GM21737 (cell line): ENCODE measurements around the gene UQCRQ.

ENCODE experiments used
- ATAC-seq: cut with Tn5 transposase; IDR thresholded peaks from one replicate; pipeline ENCODE4 v1.9.1; 2021; ENCODE audit warnings: mild to moderate bottlenecking, moderate library complexity; ENCODE audit not compliant: unreplicated experiment

UQCRQ gene

DNA sequence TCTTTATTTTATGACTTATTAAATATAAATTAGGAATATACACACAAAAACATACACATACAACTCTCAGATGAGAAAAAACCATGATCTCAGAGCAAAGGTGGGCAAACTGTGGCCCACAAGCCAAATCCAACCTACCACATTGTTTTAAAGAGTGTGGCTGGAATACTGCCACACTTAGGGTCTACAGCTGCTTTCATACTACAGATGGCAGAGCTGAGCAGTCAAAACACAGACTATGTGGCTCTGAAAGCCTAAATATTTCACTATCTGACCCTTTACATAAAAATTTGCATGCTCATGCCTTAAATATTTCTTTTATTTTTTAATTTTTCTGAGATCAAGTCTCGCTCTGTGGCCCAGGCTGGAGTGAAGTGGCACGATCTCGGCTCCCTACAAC lies 35.3 kb downstream of the UQCRQ start:
- no peak for ATAC-seq

DNA sequence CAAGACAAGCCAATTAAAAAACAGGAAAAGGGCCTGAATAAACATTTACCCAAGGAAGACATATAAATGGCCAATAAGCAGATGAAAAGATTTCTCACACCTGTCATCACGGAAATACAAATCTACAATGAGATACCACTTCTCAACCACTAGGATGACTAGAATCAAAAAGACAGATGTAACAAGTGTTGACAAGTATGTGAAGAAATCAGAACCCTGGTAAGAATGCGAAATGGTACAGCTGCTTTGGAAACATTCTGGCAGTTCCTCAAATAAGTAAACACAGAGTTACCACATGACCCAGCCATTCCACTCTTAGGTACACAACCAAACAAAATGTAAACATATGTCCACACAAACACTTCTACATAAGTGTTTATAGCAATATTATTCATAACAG lies 39.5 kb downstream of the UQCRQ start:
- no peak for ATAC-seq

DNA sequence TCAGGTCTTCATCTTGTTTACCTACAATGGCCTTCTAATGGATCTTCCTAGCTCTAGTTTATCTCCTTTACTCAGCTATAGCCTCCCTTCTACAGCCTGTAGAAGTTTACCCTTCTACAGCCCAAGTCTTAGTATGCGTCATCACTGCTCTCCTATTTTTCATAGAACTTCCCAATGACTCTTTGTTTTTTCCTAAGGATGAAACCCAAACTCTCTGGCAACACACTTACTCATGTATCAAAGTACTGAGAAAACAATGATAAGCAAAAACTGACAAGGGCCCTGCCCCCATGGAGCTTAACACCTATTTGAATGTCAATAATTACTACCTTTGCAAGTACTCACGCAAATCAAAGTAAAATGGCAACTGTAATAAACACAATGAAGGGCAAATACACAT lies 40.7 kb downstream of the UQCRQ start:
- ATAC-seq = no peak

DNA sequence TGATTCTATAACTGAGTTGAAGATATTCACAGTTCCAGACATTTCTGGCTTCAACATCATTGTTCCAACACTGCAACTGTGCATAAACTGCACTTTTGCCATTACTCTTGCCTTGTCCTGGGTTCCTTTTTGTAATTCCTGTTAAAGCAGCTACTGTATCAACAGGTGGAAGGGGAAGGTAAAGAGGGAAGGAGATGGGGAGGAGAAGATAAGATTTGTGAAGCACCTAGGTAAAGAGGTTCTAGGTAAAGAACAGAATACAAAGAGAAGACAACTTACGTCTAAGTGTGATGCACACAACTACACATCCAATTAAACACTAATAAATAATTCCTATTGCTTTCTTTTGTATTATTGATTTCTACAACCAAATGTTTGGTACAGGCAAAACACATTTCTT lies 43.3 kb downstream of the UQCRQ start:
- ATAC-seq = no peak

DNA sequence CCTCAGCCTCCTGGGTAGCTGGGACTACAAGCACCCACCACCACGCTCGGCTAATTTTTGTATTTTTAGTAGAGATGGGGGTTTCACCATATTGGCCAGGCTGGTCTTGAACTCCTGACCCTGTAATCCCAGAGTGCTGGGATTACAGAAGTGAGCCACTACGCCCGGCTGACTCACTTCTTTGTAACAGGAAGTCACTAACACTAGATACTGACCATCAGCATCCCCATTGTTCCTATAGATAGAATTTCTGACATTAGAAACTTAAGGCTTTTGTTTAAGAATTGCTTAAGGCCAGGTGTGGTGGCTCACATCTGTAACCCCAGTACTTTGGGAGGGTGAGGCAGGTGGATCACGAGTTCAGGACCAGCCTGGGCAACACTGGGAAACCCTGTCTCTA lies 49.2 kb downstream of the UQCRQ start:
- ATAC-seq = no peak

DNA sequence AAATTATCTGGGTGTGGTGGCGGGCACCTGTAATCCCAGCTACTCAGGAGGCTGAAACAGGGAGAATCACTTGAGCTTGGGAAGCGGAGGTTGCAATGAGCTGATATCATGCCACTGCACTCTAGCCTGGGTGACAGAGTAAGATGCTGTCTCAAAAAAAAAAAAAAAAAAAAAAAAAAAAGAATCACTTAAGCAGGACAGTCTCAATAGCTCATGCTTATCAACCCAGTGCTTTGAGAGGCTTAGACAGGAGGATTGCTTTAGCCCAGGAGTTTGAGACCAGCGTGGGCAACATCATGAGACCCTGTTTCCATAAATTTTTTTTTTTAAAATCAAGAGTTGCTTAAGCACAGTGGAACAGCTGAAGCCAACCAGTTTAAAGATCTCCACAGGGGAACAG lies 49.6 kb downstream of the UQCRQ start:
- no peak for ATAC-seq
